Activated CD8-positive, alpha-beta memory T cell treated with anti-CD3 and anti-CD28 coated beads for 24 hours (primary cell): Measurements from ENCODE around the gene PLCB1.
"Not testable (repeated sequence)": the region's sequence is repeated elsewhere in the genome, so short reads cannot be mapped to it uniquely, and the experiment has no call there.

ENCODE experiments used
- DNase-seq: peaks from one replicate; pipeline ENCODE4 v3.0.0-alpha.2; 2020

PLCB1 gene

DNA sequence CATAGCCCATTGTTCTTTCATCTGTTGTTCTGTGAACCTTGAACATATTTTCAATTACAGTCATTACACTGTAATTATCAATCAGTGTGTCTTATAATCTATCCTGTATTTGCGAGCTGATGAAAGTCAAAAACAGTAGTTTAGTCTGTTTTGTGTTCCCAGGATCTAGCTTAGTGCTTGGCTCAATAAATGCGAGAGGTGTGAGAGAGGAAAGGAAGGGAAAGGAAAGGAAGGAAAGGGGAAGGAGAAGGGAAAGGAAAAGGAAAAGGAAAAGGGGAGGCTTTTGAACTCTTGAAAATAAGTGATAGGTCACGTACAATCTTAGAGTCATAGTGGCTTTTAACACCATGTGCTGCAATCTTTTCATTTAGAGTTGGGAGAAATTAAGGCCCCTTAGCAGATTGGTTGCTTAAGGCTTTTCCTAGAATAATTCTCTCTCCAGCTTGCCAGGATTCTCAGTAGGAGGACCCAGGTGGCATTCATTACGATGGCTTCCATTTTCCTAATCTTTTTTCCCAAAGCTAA, 503.0 kb downstream of the PLCB1 start:
- no peak for DNase-seq

- no peak for DNase-seq
Observed at GRCh38 chr20:8635837-8636236, 503.8 kb downstream of the PLCB1 start.

DNA sequence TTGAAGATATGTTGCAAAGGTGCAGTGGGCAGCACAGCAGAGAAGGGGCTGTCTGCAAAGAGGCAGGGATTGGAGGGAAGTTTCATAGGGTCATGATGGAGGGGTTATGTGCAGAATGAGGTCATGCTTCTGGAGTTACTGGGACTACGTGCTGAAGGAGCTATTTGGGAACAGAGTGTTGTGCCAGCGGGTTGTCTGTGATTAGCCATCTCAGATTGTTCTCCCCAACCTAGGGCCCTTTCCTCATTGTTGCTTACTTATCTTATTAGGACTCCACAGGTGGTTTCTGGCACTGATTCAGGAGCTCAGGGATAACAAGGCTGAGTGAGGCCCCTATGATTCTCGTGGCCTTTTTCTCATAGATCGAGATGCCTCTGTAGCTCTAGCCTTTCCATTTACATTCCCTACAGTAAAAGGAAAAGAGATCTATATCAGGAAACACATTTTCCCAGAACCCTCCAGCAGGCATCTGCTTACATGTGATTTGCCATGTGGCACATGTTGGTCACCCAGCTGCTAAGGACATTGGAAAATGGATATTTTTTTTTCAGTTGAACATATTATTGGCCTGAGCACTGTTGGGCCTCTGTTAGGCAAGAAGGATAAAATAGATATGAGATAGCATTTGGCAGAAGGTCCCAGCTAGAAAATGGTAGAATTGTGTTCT, 507.2 kb downstream of the PLCB1 start:
- DNase-seq = no peak

- no peak for DNase-seq
Observed at GRCh38 chr20:8640461-8640860, 508.4 kb downstream of the PLCB1 start.

DNA sequence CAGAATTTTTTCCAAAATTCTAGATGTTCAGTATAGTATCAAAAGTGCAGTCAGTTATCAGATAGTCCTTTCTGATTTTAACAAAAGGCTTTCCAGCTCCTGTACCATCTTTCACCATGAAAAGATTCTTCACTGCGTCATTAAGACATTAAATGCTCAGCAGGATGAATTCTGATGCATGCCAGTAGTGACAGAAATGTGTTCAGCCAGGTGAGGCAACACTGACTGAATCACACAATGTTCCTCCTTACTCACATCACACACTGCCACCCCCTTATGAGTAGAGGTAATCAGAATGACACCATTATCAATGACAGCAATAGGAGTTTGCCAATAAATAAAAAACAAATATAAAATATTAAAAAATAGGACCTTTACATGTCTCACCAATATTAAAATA, 510.2 kb downstream of the PLCB1 start:
- DNase-seq = no peak

GRCh38 chr20:8644468-8644867, 512.4 kb downstream of the PLCB1 start:
- not testable (repeated sequence) for DNase-seq

DNA sequence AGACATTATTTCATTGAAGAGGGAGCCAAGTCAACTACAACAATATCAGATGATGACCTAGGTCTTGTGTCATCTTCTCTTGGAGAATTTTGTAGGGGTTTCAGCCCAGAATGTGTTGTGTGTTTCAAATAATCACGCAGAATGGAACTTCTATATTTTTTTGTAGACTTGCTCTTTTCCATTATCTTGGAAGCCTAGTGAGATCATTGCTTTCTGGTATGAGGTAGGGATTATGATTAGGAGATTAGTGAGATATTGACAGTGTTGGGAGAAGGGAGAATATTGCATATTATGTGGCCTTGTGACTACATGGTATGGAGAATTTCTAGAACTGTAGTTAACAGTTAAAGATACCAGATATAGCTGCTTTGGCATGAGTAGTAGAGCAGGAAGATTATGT, 513.3 kb downstream of the PLCB1 start:
- no peak for DNase-seq

DNA sequence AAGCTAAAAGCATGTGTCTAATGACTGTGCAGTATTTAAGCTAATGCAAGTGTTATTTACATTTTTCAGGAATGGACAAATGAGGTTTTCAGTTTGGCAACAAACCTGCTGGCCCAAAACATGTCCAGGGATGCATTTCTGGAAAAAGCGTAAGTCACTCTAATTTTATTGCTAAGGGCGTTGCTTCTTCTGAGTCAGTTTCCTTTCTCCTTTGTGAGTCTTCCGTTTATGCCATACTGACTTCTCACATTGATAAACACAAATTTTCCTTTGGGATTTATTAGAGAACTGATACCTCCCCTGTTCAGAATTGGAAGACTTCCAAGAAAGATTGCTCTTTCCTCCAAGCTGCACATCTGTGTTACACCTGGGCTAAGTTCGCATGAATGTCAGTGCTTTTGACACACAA, 514.0 kb downstream of the PLCB1 start:
- DNase-seq = no peak

GRCh38 chr20:8646716-8647115, 514.6 kb downstream of the PLCB1 start:
- no peak for DNase-seq

GRCh38 chr20:8647961-8648441, 515.9 kb downstream of the PLCB1 start:
- DNase-seq = no peak

DNA sequence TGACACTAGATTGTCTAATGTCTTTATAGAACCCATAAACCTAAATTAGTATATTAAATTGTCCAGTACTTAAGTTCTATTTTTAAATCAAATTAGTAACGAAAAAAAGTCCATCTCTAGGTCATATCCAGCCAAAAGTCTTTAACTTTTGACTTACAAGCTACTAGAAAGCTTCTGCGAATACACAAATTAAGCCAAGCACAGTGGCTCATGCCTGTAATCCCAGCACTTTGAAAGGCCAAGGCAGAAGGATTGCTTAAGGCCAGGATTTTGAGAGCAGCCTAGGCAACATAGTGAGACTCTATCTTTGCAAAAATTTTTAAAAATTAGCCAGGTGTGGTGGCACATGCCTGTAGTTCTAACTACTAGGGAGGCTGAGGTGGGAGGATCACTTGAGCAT, 516.4 kb downstream of the PLCB1 start:
- DNase-seq = no peak

- DNase-seq = no peak
Observed at GRCh38 chr20:8652396-8652795, 520.3 kb downstream of the PLCB1 start.

- no peak for DNase-seq
Observed at GRCh38 chr20:8654486-8654885, 522.4 kb downstream of the PLCB1 start.

DNA sequence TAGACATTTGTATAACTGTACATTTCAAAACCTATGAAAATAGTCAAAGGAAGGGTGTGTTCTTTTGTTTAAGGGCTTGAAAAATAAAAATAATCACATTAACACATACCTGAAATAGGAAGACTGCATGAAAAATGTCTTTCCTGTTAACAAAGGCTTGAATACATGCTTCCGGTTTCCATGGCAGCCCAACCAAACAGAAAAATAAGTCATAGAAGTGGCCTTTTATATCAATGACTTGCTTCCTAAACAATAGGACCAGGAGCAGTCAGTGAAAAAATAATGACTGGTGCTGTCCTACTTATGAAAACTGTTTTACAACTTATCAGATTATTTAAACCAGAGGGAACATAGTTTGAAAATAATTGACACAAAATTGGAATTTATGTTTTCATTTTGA, 524.3 kb downstream of the PLCB1 start:
- no peak for DNase-seq

- no peak for DNase-seq
Observed at GRCh38 chr20:8657664-8658063, 525.6 kb downstream of the PLCB1 start.

DNA sequence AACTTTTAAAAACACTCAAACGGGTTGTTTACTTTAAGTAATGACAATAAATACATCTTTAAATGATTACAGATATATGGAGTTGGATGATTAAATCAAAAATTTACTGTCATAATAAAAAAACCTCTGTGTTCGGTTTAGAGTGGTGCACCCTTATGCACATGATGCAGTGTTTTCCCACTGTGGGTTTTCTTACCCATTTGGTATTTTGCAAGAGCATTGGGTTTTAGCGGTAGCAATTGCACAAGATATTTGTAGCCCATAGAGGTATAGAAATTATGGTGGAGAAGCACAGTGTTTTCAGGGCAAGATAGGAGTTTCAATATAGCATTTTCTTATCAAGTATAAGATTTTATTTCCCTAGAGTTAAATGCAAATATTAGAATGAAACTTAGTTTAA, 526.0 kb downstream of the PLCB1 start:
- no peak for DNase-seq

GRCh38 chr20:8661229-8661952, 529.3 kb downstream of the PLCB1 start:
- no peak for DNase-seq

DNA sequence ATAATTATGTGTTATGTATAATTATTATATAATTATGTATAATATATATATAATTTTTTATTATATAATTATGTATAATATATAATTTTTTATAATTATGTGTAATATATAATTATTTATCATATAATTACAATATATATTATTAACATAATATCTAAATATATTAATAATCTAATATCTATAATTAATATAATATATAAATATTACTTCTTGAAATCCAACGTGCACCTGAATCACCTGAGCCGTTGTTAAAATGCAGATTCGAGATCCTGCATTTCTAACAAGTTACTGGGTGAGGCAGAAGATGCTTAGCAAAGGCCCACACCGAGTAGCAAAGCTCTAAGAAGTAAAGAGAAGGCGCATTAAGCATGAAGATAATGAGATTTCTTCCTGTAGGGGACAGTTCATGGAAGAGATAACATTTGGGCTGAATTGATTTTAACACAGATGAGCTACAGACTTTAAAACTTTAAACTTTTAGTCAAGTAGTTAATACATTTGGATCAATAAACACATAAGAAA, 530.4 kb downstream of the PLCB1 start:
- no peak for DNase-seq

GRCh38 chr20:8663424-8663823, 531.4 kb downstream of the PLCB1 start:
- no peak for DNase-seq

DNA sequence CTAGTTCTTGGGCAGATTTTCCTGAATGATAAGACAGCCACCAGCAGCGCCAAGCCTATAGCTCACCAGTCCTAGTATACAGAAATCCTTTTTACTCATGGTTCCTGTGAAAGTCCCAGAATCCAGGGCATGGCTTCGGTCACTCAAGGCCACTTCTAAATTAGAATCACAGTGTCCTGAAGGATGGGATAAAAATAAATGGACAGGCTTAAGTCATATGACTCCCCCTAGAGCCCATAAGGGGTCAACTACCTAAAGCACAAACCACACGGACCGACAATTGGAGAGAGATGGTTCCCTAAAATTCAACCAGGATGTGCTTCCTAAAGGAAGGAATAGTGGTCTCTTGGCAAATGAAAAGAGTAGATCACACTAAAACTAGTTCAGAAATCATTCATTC, 532.7 kb downstream of the PLCB1 start:
- no peak for DNase-seq

- DNase-seq = no peak
Observed at GRCh38 chr20:8667306-8667705, 535.2 kb downstream of the PLCB1 start.

DNA sequence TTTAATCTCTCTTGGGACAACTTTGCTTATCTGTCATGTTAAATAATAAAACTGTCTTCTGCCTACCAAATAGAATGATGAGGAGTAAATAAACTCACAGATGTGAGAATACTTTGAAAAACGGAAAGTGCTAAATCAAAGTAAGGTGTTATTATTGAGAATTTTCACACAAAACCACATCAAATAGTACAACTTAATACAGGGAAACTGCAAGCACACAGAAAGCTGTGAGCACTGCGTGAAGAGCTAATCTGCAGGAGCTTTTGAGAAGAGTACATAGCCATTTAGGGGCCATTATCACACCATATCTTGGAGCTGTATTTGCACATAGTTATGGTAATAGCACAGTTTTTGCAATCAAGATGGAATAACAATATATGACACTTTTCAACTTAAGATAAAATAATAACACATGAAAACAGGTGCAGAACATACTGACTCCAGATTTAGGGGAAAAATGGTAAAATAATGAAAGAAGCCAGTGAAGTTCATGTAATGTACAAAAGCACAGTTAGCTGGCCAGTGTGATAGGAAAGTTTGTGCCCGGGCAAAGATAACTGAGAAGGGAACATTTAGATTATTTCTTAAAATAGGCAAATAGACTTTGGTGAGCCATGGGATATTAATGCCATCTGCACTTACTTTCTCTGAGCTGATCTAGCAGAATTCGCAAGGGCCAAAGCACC, 538.3 kb downstream of the PLCB1 start:
- DNase-seq = no peak

- no peak for DNase-seq
Observed at GRCh38 chr20:8670893-8671215, 538.8 kb downstream of the PLCB1 start.
